Suprapubic skin (tissue), 4 donors: ENCODE data around the gene CRY2.

Experiments
- CTCF ChIP-seq, 2 donors: fragments of 200-600 bp in 1 of 2; fragments of 450-650 bp in 1 of 2; sonication (generic) in 1 of 2; IDR thresholded peaks; one replicate each; pipeline ENCODE4 v1.5.1; 2016 to 2019; ENCODE audit warnings: antibody characterized with exemption in 2 of 2, mild to moderate bottlenecking in 1 of 2, moderate library complexity in 1 of 2
- EP300 ChIP-seq: sonication (generic); formaldehyde crosslinking; IDR thresholded peaks from one replicate; pipeline ENCODE4 v1.6.1; 2017; ENCODE audit warnings: antibody characterized with exemption
- POLR2A ChIP-seq, 2 donors: fragments of 450-650 bp; IDR thresholded peaks; one replicate each; pipeline ENCODE4 v1.6.1; 2017; ENCODE audit warnings: antibody characterized with exemption in 2 of 2, mild to moderate bottlenecking in 2 of 2, moderate library complexity in 2 of 2
- POLR2AphosphoS5 ChIP-seq, 3 donors: sonication (generic); formaldehyde crosslinking; IDR thresholded peaks; one replicate each; pipeline ENCODE4 v1.6.1; 2017; ENCODE audit warnings: antibody characterized with exemption in 3 of 3

GRCh38 chr11:45848654-45849081 is 1.4 kb downstream of the CRY2 start:
- TF ChIP-seq CTCF (IDR thresholded peaks at IDR 0.05), result no peak
- TF ChIP-seq POLR2A (IDR thresholded peaks at IDR 0.05), result no peak
- no peak for TF ChIP-seq POLR2AphosphoS5 (IDR thresholded peaks at IDR 0.05)
- TF ChIP-seq EP300, result no peak
